GM23338 (cell line): Measurements from ENCODE around the gene RNF220. TPM values are rescaled to one million over a fixed set of nuclear protein-coding genes. Genes with fewer than 3 reads are reported as not detected.

Experiments used
- ATAC-seq: fragments of 200-7000 bp; cut with Tn5 transposase; 3 replicates; pipeline ENCODE4 v1.9.1; 2020
- DNase-seq: peaks from one replicate; pipeline ENCODE4 v3.0.0-alpha.2; 2015; ENCODE audit warnings: low spot score
- H2AFZ ChIP-seq: fragments of 200-600 bp; sonication (generic); 2 replicates; pipeline ENCODE4 v1.8.0; 2016; ENCODE audit warnings: antibody characterized with exemption, mild to moderate bottlenecking, moderate library complexity
- H3F3A ChIP-seq: fragments of 200-600 bp; sonication (generic); replicated peaks from 2 replicates; pipeline ENCODE4 v1.8.0; 2017; ENCODE audit warnings: antibody characterized with exemption, mixed run types, low read depth
- H3K27ac ChIP-seq: fragments of 200-600 bp; sonication (generic); 2 replicates; pipeline ENCODE4 v1.6.1; 2016; ENCODE audit warnings: low read depth
- H3K27me3 ChIP-seq: fragments of 200-600 bp; sonication (generic); 2 replicates; pipeline ENCODE4 v1.8.0; 2016; ENCODE audit warnings: mild to moderate bottlenecking, mixed run types, moderate library complexity; ENCODE audit not compliant: insufficient read depth
- H3K36me3 ChIP-seq: fragments of 200-600 bp; sonication (generic); 2 replicates; pipeline ENCODE4 v1.8.0; 2016; ENCODE audit warnings: mild to moderate bottlenecking; ENCODE audit not compliant: insufficient read depth
- H3K4me1 ChIP-seq: fragments of 200-600 bp; sonication (generic); 2 replicates; pipeline ENCODE4 v1.8.0; 2016; ENCODE audit warnings: mild to moderate bottlenecking, moderate library complexity; ENCODE audit not compliant: insufficient read depth
- H3K4me2 ChIP-seq: fragments of 200-600 bp; sonication (generic); 2 replicates; pipeline ENCODE4 v1.7.1; 2017; ENCODE audit warnings: mixed run types
- H3K4me3 ChIP-seq: fragments of 200-600 bp; sonication (generic); 2 replicates; pipeline ENCODE4 v1.6.1; 2016; ENCODE audit warnings: mixed run types
- H3K79me2 ChIP-seq: fragments of 200-600 bp; sonication (generic); replicated peaks from 2 replicates; pipeline ENCODE4 v1.8.0; 2017; ENCODE audit warnings: mild to moderate bottlenecking; ENCODE audit not compliant: insufficient read depth
- H3K9me2 ChIP-seq: fragments of 200-600 bp; sonication (generic); 2 replicates; pipeline ENCODE4 v1.8.0; 2017; ENCODE audit not compliant: insufficient read depth
- H4K20me1 ChIP-seq: fragments of 200-600 bp; sonication (generic); replicated peaks from 2 replicates; pipeline ENCODE4 v1.8.0; 2017; ENCODE audit warnings: mild to moderate bottlenecking; ENCODE audit not compliant: insufficient read depth
- H3K27ac Mint-ChIP-seq: 2 replicates; pipeline ENCODE4 v1.8.0; 2020; ENCODE audit warnings: inconsistent platforms, mild to moderate bottlenecking, moderate library complexity, mixed read lengths
- H3K27me3 Mint-ChIP-seq: 3 replicates; pipeline ENCODE4 v1.8.0; 2022; ENCODE audit warnings: low read depth, mild to moderate bottlenecking, moderate library complexity, mixed read lengths, inconsistent platforms; ENCODE audit not compliant: insufficient read depth, poor library complexity
- H3K36me3 Mint-ChIP-seq: 3 replicates; pipeline ENCODE4 v1.8.0; 2021; ENCODE audit warnings: low read depth, mild to moderate bottlenecking, inconsistent platforms, moderate library complexity, mixed read lengths
- H3K4me1 Mint-ChIP-seq: 3 replicates; pipeline ENCODE4 v1.8.0; 2020; ENCODE audit warnings: mild to moderate bottlenecking, inconsistent platforms, mixed read lengths
- H3K4me3 Mint-ChIP-seq: 3 replicates; pipeline ENCODE4 v1.8.0; 2021; ENCODE audit warnings: moderate library complexity, mild to moderate bottlenecking, inconsistent platforms, mixed read lengths
- H3K9me3 Mint-ChIP-seq: 3 replicates; pipeline ENCODE4 v1.8.0; 2020; ENCODE audit warnings: moderate library complexity, mild to moderate bottlenecking, inconsistent platforms, mixed read lengths
- CREB1 ChIP-seq: fragments of 250-450 bp; sonication (Bioruptor Pico); IDR thresholded peaks from 2 replicates; pipeline ENCODE4 v1.5.0; 2020; ENCODE audit warnings: low read depth, mild to moderate bottlenecking, moderate library complexity
- EZH2 ChIP-seq: fragments of 200-600 bp; sonication (generic); IDR thresholded peaks from one replicate; pipeline ENCODE4 v1.8.0; 2017; ENCODE audit warnings: antibody characterized with exemption, mild to moderate bottlenecking, low read depth; ENCODE audit not compliant: unreplicated experiment
- JUNB ChIP-seq: IDR thresholded peaks from one replicate; pipeline ENCODE4 v1.6.1; 2016; ENCODE audit warnings: antibody characterized with exemption; ENCODE audit not compliant: unreplicated experiment
- NANOG ChIP-seq: IDR thresholded peaks from 2 replicates; pipeline ENCODE4 v1.6.1; 2016; ENCODE audit warnings: antibody characterized with exemption, borderline replicate concordance
- STAT1 ChIP-seq: IDR thresholded peaks from one replicate; pipeline ENCODE4 v1.6.1; 2016; ENCODE audit warnings: antibody characterized with exemption; ENCODE audit not compliant: unreplicated experiment
- ZNF114 ChIP-seq: fragments of 250-450 bp; sonication (Bioruptor Pico); IDR thresholded peaks from 2 replicates; pipeline ENCODE4 v1.5.0; 2020; ENCODE audit warnings: mild to moderate bottlenecking, moderate library complexity
- ZNF331 ChIP-seq: fragments of 250-450 bp; sonication (Bioruptor Pico); IDR thresholded peaks from 2 replicates; pipeline ENCODE4 v1.5.0; 2020; ENCODE audit warnings: low read depth, mild to moderate bottlenecking, moderate library complexity
- polyA plus RNA-seq: library from polyadenylated mRNA; unstranded; fragments of >200 nt; fragmentation: Nextera tagmentation; extraction: Ambion mirVana; gene quantifications from 2 replicates; pipeline ENCODE4 v1.2.1, GENCODE V29; 2016
- total RNA-seq: library from RNA; depleted of rRNA; stranded (reverse); fragments of >200 nt; shearing (Covaris generic); gene quantifications from 2 replicates; pipeline ENCODE4 v1.2.3, GENCODE V29; 2014
- TF ChIP-seq, protein P1 (sequence below): fragments of 250-450 bp; sonication (Bioruptor Pico); IDR thresholded peaks from 2 replicates; pipeline ENCODE4 v1.5.0; 2020; ENCODE audit warnings: mild to moderate bottlenecking, moderate library complexity

The RNF220 gene
- total and polyA plus RNA-seq, 2 experiments from 2014 or later, result 72.8 to 168 TPM

- TF ChIP-seq, protein P1, sequence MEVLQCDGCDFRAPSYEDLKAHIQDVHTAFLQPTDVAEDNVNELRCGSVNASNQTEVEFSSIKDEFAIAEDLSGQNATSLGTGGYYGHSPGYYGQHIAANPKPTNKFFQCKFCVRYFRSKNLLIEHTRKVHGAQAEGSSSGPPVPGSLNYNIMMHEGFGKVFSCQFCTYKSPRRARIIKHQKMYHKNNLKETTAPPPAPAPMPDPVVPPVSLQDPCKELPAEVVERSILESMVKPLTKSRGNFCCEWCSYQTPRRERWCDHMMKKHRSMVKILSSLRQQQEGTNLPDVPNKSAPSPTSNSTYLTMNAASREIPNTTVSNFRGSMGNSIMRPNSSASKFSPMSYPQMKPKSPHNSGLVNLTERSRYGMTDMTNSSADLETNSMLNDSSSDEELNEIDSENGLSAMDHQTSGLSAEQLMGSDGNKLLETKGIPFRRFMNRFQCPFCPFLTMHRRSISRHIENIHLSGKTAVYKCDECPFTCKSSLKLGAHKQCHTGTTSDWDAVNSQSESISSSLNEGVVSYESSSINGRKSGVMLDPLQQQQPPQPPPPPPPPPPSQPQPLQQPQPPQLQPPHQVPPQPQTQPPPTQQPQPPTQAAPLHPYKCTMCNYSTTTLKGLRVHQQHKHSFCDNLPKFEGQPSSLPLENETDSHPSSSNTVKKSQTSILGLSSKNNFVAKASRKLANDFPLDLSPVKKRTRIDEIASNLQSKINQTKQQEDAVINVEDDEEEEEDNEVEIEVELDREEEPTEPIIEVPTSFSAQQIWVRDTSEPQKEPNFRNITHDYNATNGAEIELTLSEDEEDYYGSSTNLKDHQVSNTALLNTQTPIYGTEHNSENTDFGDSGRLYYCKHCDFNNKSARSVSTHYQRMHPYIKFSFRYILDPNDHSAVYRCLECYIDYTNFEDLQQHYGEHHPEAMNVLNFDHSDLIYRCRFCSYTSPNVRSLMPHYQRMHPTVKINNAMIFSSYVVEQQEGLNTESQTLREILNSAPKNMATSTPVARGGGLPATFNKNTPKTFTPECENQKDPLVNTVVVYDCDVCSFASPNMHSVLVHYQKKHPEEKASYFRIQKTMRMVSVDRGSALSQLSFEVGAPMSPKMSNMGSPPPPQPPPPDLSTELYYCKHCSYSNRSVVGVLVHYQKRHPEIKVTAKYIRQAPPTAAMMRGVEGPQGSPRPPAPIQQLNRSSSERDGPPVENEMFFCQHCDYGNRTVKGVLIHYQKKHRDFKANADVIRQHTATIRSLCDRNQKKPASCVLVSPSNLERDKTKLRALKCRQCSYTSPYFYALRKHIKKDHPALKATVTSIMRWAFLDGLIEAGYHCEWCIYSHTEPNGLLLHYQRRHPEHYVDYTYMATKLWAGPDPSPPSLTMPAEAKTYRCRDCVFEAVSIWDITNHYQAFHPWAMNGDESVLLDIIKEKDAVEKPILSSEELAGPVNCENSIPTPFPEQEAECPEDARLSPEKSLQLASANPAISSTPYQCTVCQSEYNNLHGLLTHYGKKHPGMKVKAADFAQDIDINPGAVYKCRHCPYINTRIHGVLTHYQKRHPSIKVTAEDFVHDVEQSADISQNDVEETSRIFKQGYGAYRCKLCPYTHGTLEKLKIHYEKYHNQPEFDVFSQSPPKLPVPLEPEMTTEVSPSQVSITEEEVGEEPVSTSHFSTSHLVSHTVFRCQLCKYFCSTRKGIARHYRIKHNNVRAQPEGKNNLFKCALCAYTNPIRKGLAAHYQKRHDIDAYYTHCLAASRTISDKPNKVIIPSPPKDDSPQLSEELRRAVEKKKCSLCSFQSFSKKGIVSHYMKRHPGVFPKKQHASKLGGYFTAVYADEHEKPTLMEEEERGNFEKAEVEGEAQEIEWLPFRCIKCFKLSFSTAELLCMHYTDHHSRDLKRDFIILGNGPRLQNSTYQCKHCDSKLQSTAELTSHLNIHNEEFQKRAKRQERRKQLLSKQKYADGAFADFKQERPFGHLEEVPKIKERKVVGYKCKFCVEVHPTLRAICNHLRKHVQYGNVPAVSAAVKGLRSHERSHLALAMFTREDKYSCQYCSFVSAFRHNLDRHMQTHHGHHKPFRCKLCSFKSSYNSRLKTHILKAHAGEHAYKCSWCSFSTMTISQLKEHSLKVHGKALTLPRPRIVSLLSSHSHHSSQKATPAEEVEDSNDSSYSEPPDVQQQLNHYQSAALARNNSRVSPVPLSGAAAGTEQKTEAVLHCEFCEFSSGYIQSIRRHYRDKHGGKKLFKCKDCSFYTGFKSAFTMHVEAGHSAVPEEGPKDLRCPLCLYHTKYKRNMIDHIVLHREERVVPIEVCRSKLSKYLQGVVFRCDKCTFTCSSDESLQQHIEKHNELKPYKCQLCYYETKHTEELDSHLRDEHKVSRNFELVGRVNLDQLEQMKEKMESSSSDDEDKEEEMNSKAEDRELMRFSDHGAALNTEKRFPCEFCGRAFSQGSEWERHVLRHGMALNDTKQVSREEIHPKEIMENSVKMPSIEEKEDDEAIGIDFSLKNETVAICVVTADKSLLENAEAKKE (CRISPR knock-in tag), result no peak
Measured at GRCh38 chr1:44423591-44424537, 18.8 kb downstream of the RNF220 start (continued).

- H3K36me3 Mint-ChIP-seq, result no peaks in the 10 kb centered on the region
- no peaks in the 10 kb centered on the region for H3K27me3 Mint-ChIP-seq
- Histone ChIP-seq H3K4me3 (no peak overlapping the region; the same call in 1 of the 2 replicates), H3K27ac (no peak overlapping the region), H2AFZ (no peak overlapping the region), H3K4me2 (peak overlapping the region; percentile 69), H3K9me2 (no peaks in the 10 kb centered on the region), H3K79me2 (peaks cover 72% of the 10 kb centered on the region), H3K36me3 (no peaks in the 10 kb centered on the region), H3F3A (peaks cover 7% of the 10 kb centered on the region; the same call in 1 of the 2 replicates), H4K20me1 (no peaks in the 10 kb centered on the region), H3K27me3 (no peaks in the 10 kb centered on the region), H3K4me1 (peaks cover 70% of the 10 kb centered on the region)
- ATAC-seq (peak; percentile 15; the same call in 2 of the 3 replicates), DNase-seq (no peak)
- no peaks in the 10 kb centered on the region for H3K9me3 Mint-ChIP-seq
- no peak overlapping the region; the same call in 2 of the 3 replicates for H3K4me3 Mint-ChIP-seq
- H3K27ac Mint-ChIP-seq, result no peak overlapping the region
- peaks cover 83% of the 10 kb centered on the region for H3K4me1 Mint-ChIP-seq
- TF ChIP-seq CREB1 (CRISPR knock-in tag) (no peak), ZNF331 (CRISPR knock-in tag) (no peak), NANOG (no peak), EZH2 (no peak), JUNB (no peak), STAT1 (no peak), ZNF114 (CRISPR knock-in tag) (no peak)
- TF ChIP-seq, protein P1 (CRISPR knock-in tag), result no peak
Measured at GRCh38 chr1:44424747-44425146, 19.7 kb downstream of the RNF220 start.
